Measurements from ENCODE around the gene HECTD4. TPM values are rescaled to one million over a fixed set of nuclear protein-coding genes. Genes with fewer than 3 reads are reported as not detected.
"Not testable (repeated sequence)": the region's sequence is repeated elsewhere in the genome, so short reads cannot be mapped to it uniquely, and the experiment has no call there.

HECTD4 gene
- total RNA-seq, 1 experiment from 2014 or later: 4.6 TPM

DNA sequence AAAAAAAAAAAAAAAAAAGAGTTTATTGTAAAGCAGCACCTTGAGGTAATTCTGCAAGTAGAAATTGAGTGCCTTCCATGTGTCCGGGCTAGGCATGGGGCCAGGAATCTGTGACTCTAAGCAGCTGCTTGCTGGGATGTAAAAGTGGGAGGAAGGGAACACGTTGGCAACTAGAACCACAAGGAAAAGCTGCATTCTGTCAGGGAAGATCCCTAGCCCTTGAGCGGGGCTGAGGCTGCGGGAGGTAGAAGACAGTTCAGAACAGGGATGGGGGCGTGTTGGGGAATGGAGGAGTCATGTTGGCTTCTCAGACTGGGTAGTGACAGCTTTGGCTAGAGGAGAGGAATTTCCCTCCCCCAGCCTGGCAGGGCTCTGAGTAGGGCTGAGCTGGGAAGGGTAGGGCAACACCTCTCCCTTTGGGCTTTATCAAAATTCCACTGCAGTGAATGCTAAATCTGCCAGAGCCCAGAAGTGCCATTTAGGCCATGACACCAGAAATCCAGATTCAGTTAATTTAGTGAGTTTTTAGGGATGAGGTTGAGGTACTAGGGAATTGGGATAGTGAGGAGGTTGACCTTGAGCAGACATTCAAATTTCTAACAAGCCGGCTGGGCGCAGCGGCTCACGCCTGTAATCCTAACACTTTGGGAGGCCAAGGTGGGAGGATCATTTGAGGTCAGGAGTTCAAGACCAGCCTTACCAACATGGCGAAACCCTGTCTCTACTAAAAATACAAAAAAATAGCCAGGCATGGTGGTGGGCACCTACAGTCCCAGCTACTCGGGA is 260.3 kb downstream of the HECTD4 start:
- in situ Hi-C loops (cut with HindIII; ENCODE audit: low sequenced_read_pairs): no loop called here
- DNase-seq (ENCODE audit: low spot score): peak; percentile 69

DNA sequence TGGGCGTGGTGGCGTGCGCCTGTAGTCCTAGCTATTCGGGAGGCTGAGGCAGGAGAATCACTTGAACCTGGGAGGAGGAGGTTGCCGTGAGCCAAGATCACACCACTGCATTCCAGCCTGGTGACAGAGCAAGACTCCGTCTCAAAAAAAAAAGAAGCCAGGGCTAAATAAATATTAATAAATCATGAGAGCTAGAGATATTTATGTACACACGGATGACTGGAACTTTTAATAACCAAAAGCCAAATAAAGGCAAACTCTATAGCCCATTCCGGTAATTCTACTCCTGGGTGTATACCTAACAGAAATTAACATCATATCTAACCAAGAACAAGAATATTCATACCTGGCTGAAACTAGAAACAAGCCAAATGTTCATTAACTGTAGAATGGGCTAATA is 264.5 kb downstream of the HECTD4 start:
- no peak for DNase-seq (ENCODE audit: low spot score)
- in situ Hi-C loops (cut with HindIII; ENCODE audit: low sequenced_read_pairs): no loop called here

DNA sequence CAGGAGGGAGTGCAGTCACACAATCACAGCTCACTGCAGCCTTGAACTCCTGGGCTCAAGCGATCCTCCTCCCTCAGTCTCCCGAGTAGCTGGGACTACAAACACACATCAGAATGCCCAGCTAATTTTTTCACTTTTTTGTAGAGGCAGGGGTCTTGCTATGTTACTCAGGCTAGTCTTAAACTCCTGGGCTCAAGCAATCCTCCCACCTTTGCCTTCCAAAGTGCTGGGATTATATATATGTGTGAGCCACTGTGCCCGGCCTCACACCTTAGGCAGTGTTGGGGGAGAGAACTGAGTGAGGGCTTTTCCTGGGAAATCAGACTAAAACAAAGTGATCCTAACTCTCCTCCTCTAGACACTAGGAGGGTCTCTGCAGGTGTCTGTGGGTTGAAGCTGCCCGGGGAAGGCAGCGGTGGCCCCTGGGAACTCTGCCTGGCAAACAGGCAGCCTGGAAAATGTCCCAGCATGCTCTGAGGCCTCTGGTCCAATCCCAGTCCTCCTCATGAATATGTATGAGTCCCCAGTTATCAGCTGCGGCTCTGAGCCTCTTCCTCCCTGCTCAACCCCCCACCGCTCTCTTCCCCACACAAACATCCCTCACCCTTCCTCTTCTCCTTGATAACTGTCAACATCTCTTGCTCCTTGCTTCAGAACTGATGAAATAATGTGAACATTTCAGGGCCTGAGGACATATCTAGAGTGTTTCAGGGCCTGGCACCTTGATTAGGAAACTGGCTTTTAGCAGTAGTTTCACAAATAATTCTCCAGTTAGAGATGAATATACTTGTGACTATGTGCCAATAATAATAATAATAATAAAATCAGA is 265.8 kb downstream of the HECTD4 start:
- in situ Hi-C loops (cut with HindIII; ENCODE audit: low sequenced_read_pairs): no loop called here

DNA sequence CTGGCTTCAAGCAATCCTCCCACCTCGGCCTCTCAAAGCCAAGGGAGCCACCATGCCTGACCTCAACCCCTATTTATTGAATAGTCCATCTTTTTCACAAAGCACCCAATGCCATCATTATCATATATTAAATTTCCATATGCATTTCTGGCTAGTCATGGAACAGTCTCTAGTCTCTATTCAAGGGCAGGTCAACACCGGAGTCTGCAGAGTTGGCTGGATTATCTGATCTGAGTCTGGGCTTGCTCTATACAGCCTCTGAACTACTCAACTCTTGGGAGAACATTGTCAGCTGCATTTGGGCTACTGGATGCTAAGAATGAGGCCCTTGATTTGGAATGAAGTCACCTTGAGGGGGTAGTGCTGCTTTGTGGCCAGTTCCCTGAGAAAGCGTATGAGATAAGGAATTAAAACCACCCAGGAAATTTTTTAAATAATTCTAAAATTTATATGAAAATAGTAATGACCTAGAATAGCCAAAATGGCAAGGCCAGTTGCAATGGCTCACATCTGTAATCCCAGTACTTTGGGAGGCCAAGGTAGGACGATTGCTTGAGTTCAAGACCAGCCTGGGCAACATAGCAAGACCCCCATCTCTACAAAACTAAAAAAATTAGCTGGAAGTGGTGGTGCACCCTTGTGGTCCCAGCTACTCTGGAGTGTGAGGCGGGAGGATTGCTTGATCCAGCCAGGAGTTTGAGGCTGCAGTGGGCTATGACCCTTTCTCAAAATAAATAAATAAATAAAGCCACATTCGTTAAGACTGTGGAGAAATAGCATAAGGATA is 266.8 kb downstream of the HECTD4 start:
- no peak for DNase-seq (ENCODE audit: low spot score)
- in situ Hi-C loops (cut with HindIII; ENCODE audit: low sequenced_read_pairs): no loop called here

More for the DNA sequence above, 265.8 kb downstream of the HECTD4 start:
- DNase-seq (ENCODE audit: low spot score): peak; percentile 57

DNA sequence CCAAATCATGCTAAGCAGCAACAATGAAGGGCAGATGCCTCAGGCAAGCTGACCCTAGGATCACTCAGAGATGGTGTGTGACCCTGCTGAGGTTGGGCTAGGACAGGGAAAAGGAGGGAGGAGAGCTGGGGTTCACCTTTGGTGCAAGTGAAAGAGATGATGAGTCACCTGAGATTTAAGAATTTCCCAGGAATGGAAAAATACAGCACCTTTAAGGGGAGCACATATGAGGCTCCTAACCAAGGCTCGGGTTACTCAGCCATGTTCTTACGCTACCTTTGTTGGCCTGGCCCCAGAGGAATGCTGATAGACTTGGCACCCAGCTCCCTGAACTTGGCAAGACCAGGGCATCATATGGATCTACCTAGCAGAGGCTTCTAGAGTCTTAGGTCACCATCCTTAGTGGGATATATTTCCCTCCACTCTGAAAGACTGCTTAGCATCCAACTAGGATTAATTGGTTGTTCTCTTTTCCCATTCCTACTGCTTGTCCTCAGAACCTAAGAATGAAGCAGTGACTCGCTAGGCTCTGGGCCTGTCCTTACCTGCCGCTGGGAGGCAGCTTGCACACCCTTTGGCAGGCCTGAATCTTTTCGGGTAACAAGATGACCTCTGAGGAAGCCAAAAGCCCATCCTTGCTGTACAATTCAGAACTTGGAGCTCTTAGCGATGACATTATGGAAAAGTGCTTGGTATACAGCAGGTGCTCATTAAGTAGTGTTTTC is 269.7 kb downstream of the HECTD4 start:
- DNase-seq (ENCODE audit: low spot score): peak; percentile 22

DNA sequence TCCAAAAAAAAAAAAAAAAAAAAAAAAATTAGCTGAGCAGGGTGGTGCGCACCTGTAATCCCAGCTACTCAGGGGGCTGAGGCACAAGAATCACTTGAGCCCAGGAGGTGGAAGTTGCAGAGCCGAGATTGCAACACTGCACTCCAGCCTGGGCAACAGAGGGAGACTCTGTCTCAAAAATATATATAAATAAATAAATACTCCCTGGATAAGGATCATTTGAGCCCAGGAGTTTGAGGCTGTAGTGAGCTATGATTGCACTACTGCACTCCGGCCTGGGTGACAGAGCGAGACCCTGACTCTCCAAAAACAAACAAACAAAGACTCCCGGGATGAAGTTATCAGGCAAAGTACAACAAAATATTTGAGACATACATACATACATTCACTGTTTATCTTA is 270.3 kb downstream of the HECTD4 start:
- in situ Hi-C loops (cut with HindIII; ENCODE audit: low sequenced_read_pairs): no loop called here
- no peak for DNase-seq (ENCODE audit: low spot score)

More for the DNA sequence above, 269.7 kb downstream of the HECTD4 start:
- in situ Hi-C loops (cut with HindIII; ENCODE audit: low sequenced_read_pairs): no loop called here

DNA sequence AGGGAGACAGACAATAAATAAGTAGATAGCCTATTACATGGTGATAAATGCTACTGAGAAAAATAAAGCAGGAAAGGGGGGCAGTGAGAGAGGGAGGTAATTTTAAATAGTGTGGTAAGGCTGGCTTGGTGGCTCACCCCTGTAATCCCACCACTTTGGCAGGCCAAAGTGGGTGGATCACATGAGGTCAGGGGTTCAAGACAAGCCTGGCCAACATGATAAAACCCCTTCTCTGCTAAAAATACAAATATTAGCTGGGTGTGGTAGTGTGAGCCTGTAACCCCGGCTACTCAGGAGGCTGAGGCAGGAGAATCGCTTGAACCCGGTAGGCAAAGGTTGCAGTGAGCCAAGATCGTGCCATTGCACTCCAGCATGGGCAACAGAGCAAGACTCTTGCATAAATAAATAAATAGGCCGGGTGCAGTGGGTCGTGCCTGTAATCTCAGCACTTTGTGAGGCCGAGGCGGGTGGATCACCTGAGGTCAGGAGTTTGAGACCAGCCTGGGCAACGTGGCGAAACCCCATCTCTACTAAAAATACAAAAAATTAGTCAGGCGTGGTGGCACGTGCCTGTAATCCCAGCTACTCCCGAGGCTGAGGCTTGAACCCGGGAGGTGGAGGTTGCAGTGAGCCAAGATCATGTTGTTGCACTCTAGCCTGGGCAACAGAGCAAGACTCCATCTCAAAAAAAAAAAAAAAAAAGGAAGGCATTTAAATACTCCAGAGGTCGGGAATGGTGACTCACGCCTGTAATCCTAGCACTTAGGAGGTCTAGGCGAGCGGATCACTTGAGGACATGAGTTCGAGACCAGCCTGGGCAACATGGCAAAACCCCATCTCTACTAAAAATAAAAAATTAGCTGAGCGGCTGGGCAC is 271.2 kb downstream of the HECTD4 start:
- DNase-seq (ENCODE audit: low spot score); in situ Hi-C loops (cut with HindIII; ENCODE audit: low sequenced_read_pairs): not testable (repeated sequence)

Other genes with a start within 250 kb of the HECTD4 start
- 2,428 and 2,919 TPM in 2 replicates for gene RPL6, start 27.2 kb upstream of the HECTD4 start, total RNA-seq (2014; rRNA removed; shearing (Covaris generic))
- 21.3 and 39.9 TPM in 2 replicates for gene PTPN11, start 36.5 kb upstream of the HECTD4 start, total RNA-seq (2014; rRNA removed; shearing (Covaris generic))

Data from G401 (cell line).